ENCODE data around the gene FOXC1.

Gene FOXC1

GRCh38 chr6:1645466-1646185, 35.9 kb downstream of the FOXC1 start:
- no peak for DNase-seq

DNA sequence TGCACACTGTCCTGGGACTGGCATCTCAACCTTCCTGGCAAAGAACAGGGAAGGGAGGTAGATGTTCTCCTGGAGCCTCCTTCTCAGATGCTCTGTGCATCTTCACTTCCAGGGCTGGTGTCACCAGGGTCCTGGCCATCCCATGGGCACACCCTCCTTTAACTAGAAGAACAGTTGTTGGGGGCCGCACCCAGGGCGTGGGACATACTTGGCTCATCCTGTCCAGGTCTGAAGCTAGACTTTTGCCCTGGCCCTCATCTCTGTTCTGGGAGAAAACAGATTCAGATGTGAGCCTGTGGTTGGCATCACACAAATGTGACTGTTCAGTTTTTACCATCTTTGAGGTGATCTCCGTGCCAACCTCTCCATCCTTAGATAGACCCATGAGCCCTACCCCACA, 41.6 kb downstream of the FOXC1 start:
- DNase-seq = no peak

DNA sequence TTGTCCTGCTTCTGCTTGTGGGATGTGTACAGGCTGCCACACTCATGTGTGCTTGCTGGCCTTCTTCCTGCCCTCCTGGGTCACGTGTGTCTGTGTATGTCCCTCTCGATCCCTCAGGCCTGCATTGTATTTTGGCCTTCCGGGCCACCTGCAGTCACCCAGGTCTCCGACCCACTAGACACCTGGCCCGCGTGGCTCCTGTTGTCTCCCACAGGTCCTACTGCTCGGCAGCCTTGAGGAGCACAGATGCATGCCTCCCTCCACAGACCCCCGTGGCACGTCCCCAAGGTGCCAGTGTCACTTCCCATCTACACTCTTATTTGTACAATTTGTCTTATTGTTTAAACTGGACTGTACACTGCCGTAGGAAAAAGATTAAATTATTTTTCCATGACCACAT, 43.1 kb downstream of the FOXC1 start:
- no peak for DNase-seq

DNA sequence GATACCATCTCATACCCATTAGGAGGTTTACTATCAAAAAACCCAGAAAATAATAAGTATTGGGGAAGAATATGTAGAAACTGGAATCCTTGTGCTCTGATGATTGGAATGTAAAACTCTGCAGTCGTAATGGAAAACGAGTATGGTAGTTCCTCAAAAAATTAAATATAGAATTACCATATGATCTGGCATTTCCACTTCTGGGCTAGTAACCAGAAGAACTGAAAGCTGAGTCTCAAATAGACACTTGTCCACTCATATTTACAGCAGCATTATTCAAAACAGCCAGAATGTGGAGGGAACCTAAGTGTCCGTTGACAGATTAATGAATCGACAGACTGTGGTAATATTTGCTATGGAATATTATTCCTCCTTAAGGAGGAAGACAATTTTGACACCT, 44.3 kb downstream of the FOXC1 start:
- DNase-seq = no peak

DNA sequence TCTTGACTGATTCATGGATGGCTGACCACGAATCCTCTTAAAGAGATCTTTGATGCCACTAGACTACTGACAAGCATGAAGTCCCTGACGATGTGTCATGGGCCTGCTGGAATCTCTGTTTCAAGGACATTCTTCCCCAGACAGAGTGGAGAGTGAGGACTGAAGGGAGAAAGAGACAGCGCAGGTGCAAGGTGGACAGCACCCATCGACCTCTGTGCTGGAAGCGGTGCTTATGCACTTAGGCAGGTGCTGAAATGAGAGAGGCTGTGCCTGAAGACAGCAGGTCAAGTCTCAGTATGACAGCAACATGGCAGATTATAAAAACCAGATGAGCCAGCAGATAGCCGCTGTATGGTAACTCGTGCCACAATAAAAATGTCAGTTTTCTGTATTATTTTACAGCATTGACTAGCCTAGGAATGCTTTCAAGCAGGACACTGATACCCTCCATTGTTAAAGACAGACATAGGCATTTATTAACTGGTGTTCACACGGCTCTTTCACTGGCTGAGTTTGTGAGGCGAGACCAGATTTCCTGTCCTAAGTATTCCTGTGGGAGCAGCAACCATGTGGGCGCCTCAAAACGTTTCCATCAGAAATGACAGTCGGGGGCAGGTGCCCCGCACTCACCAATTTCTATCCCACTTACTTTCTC, 47.5 kb downstream of the FOXC1 start:
- DNase-seq = peak; percentile 23

DNA sequence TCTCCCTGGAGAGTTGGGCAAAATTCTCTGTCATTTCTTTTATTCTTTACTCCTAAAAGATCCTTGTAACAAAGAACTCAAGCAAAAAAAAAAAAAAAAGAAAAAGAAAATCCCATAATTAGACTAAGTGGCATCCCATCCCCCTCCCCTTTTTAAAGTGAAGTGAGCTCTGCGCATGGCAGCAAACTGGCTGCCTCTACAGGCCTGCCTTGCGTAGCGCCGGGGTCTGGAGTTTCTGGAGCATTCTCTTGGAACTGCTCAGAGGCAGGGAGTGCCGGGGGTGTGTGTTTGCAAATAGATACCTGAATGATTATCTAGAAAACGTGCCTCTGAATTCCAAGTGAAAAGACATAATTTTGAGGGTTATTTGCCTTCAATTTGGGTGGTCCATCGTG, 48.1 kb downstream of the FOXC1 start:
- DNase-seq = no peak

GRCh38 chr6:1658212-1659005, 48.7 kb downstream of the FOXC1 start:
- no peak for DNase-seq

- no peak for DNase-seq
These were observed 50.1 kb downstream of the FOXC1 start for GRCh38 chr6:1659816-1660215.

DNA sequence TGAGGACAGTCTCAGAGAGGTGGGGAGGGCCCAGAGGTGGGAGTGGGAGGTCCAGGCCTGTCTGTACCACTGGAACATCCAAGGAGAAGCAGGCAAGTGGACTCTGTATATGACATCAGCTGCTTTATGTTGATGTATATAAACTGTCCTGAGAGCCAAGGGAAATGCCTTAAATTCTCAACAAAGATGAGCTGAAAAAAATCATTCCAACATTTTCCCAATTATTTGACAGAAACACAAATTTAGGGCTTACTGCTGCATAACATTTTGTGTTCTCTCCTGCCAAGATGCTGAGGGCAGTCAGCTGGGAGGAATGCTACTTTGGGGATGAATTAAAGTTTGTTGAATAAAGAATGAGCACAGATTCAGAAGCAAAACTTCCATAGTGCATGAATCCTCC, 52.8 kb downstream of the FOXC1 start:
- no peak for DNase-seq

Data from DMS53 (cell line).